Lung (tissue), 12 donors: Measurements from ENCODE around the gene POLR2E. TPM values are rescaled to one million over a fixed set of nuclear protein-coding genes. Genes with fewer than 3 reads are reported as not detected.

Experiments used
- ATAC-seq: fragments of 200-7000 bp; cut with Tn5 transposase; one replicate; pipeline ENCODE4 v1.9.1; 2020; ENCODE audit warnings: moderate number of reproducible peaks; ENCODE audit not compliant: insufficient read depth, low FRiP score
- DNase-seq, 3 donors: peaks; one replicate each; pipeline ENCODE4 v3.0.0-alpha.2; 2013 to 2017
- H3K27ac ChIP-seq, 2 donors: one replicate each; pipeline ENCODE4 v1.5.1; 2013; ENCODE audit warnings: mild to moderate bottlenecking in 2 of 2, moderate library complexity in 2 of 2, control low read depth in 1 of 2, inconsistent platforms in 1 of 2, low read depth in 1 of 2, low read length in 1 of 2
- H3K27me3 ChIP-seq, 3 donors: one replicate each; pipeline ENCODE4 v1.5.1; 2013; ENCODE audit warnings: low read length in 2 of 3; ENCODE audit not compliant: control insufficient read depth in 3 of 3, insufficient read depth in 3 of 3
- H3K36me3 ChIP-seq, 4 donors: one replicate each; pipeline ENCODE4 v1.5.1; 2013; ENCODE audit warnings: low read length in 4 of 4, mild to moderate bottlenecking in 1 of 4, moderate library complexity in 1 of 4; ENCODE audit not compliant: control insufficient read depth in 4 of 4, insufficient read depth in 4 of 4
- H3K4me1 ChIP-seq, 5 donors: one replicate each; pipeline ENCODE4 v1.5.1; 2013; ENCODE audit warnings: low read length in 5 of 5, mild to moderate bottlenecking in 2 of 5, moderate library complexity in 1 of 5; ENCODE audit not compliant: control insufficient read depth in 5 of 5, insufficient read depth in 5 of 5
- H3K4me3 ChIP-seq: one replicate; pipeline ENCODE4 v1.5.1; 2013; ENCODE audit warnings: mild to moderate bottlenecking, control low read depth, moderate library complexity
- H3K9ac ChIP-seq, 2 donors: one replicate each; pipeline ENCODE4 v1.5.1; 2013; ENCODE audit warnings: low read length in 2 of 2, control low read depth in 1 of 2; ENCODE audit not compliant: insufficient read depth in 1 of 2
- H3K9me3 ChIP-seq, 4 donors: one replicate each; pipeline ENCODE4 v1.5.1; 2013; ENCODE audit warnings: low read length in 3 of 4, mild to moderate bottlenecking in 1 of 4, moderate library complexity in 1 of 4; ENCODE audit not compliant: control insufficient read depth in 4 of 4, insufficient read depth in 3 of 4
- CTCF ChIP-seq: IDR thresholded peaks from 2 replicates; pipeline ENCODE4 v1.5.1; 2012; ENCODE audit warnings: mild to moderate bottlenecking; ENCODE audit errors: control extremely low read depth, extremely low read depth
- WGBS, 2 donors: extraction: QIAGEN DNeasy Blood & Tissue Kit; methylation state at CpG; one replicate each; pipeline ENCODE4 v1.1.7; 2013; 5-methylcytosine and 5-hydroxymethylcytosine counted together
- polyA plus RNA-seq, 2 donors: library from polyadenylated mRNA; stranded (reverse); fragments of 200-250 nt; gene quantifications; one replicate each; pipeline ENCODE4 v1.2.1, GENCODE V29; 2013
- total RNA-seq, 2 donors: library from RNA; depleted of rRNA in 1 of 2; stranded (reverse); fragments of >200 nt in 1 of 2; gene quantifications; one replicate each; pipeline ENCODE4 v1.2.1, GENCODE V29; 2014 to 2021
- donor health status: control.
- donor health status: control.
- donor health status: Bipolar disorder and iron deficiency.
- donor health status: healthy.
- donor health status: DM: yes; HTN: yes; CAD: no.

POLR2E gene
- total and polyA plus RNA-seq, 4 donors = 78.4 to 196 (median 154) TPM

DNA sequence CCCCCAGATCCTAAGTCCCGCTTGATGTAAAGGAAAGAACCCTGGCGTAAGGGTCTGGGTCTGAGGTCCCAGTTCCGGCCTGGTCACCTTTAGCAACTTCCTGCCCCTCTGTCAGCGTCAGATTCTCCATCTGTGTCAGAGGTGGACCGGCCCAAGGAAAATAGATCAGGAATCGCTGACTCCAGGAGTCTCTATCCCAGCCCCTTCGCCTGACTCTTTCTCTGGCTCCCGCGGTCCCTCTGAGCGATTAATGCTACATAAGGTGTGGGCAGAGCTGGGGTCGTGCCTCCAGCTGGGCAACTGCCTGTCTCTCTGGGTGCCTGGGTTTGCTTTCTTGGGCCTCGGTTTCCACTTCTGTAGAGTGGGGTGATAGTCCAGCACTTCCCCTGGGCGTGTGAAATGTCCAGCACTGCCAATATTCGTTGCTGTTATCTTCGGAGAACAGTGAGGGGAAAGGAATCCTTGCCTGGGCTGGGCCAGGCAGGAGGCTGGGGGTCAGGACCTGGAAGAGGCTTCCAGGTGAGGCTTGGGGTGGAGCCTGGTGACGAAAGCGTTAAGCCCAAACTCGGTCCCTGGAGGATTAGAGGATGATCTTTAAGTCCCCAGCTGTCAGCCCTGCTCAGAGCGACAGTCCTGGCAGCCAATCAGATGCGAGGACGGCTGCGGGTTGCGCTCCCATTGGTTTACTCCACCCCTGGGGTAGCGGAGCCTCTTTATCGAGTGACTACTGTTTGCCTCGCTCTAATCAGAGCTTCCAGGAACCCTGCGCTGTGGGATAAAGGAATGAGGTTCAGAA, 54.5 kb downstream of the POLR2E start:
- Histone ChIP-seq H3K9me3 (no peaks in the 10 kb centered on the region), H3K27me3 (no peaks in the 10 kb centered on the region), H3K9ac (no peak overlapping the region), H3K27ac (peak overlapping the region in 1 of 2 donors; percentile 0), H3K4me1 (peaks cover 0 to 36% (median 3%) of the 10 kb centered on the region in 5 donors), H3K36me3 (peaks cover 0 to 14% (median 3%) of the 10 kb centered on the region in 4 donors), H3K4me3 (peak overlapping the region; percentile 17)
- no peak for TF ChIP-seq CTCF
- 1 to 2% methylated on average over 27 of the region's 27 CpGs for WGBS, 2 donors
- ATAC-seq = peak; percentile 59
- DNase-seq = peak; percentile 86 to 92 (median 89)

- Histone ChIP-seq H3K9ac (no peak within 1 kb of the TSS), H3K9me3 (no peaks in the 10 kb centered on the region), H3K36me3 (peaks cover 0 to 16% (median 3%) of the 10 kb centered on the region in 4 donors), H3K27ac (peak within 1 kb of the TSS in 1 of 2 donors; percentile 36), H3K4me1 (peaks cover 0 to 36% (median 3%) of the 10 kb centered on the region in 5 donors), H3K27me3 (no peaks in the 10 kb centered on the region), H3K4me3 (peak within 1 kb of the TSS; percentile 17)
- peak; percentile 96 for ATAC-seq
- WGBS, 2 donors = 2 to 3% methylated on average over 52 to 56 of the region's 56 CpGs
- peak; percentile 96 to 98 (median 96) for DNase-seq
- no peak for TF ChIP-seq CTCF
Observed at GRCh38 chr19:1039646-1040475, 55.3 kb downstream of the POLR2E start, which contains the start of gene ABCA7. Gene ABCA7, plus strand, starts transcription at chr19:1040107. Its CDS starts 1,255 bp downstream, at chr19:1041362.

GRCh38 chr19:1038978-1039645, 56.1 kb downstream of the POLR2E start:
- WGBS, 2 donors = 66 to 72% methylated on average over 22 of the region's 22 CpGs
- TF ChIP-seq CTCF = no peak
- ATAC-seq (no peak), DNase-seq (no peak)
- peaks cover 0 to 36% (median 3%) of the 10 kb centered on the region in 5 donors for H3K4me1 ChIP-seq
- H3K9ac ChIP-seq = no peak overlapping the region
- H3K36me3 ChIP-seq = peaks cover 0 to 16% (median 3%) of the 10 kb centered on the region in 4 donors
- no peaks in the 10 kb centered on the region for H3K9me3 ChIP-seq
- H3K4me3 ChIP-seq = no peak overlapping the region
- H3K27me3 ChIP-seq = no peaks in the 10 kb centered on the region
- peak overlapping the region in 1 of 2 donors; percentile 36 for H3K27ac ChIP-seq
